Heart right ventricle (tissue), 16 donors: ENCODE data around the gene PCBP3. TPM values are rescaled to one million over a fixed set of nuclear protein-coding genes. Genes with fewer than 3 reads are reported as not detected.

ENCODE experiments used
- ATAC-seq, 8 donors: fragments of 200-7000 bp; cut with Tn5 transposase; one replicate each; pipeline ENCODE4 v1.9.1; 2020; ENCODE audit warnings: mild to moderate bottlenecking in 8 of 8, moderate library complexity in 8 of 8, moderate number of reproducible peaks in 1 of 8
- DNase-seq, 2 donors: peaks; one replicate each; pipeline ENCODE4 v3.0.0-alpha.2; 2020
- H3K27ac ChIP-seq, 10 donors: fragments of 200-600 bp; sonication (generic) in 2 of 10; one replicate each; pipeline versions ENCODE4 v1.5.0 to v1.8.0; 2020 to 2022; ENCODE audit warnings: mild to moderate bottlenecking in 3 of 10
- H3K27me3 ChIP-seq, 7 donors: fragments of 200-600 bp; one replicate each; pipeline ENCODE4 v1.8.0; 2021 to 2022; ENCODE audit warnings: mild to moderate bottlenecking in 2 of 7
- H3K36me3 ChIP-seq, 9 donors: fragments of 200-600 bp; sonication (generic) in 1 of 9; one replicate each; pipeline versions ENCODE4 v1.5.0 to v1.8.0; 2020 to 2022; ENCODE audit warnings: mild to moderate bottlenecking in 2 of 9
- H3K4me1 ChIP-seq, 9 donors: fragments of 200-600 bp; sonication (generic) in 1 of 9; one replicate each; pipeline versions ENCODE4 v1.5.0 to v1.8.0; 2020 to 2022; ENCODE audit warnings: mild to moderate bottlenecking in 4 of 9
- H3K4me3 ChIP-seq, 10 donors: fragments of 200-600 bp; sonication (generic) in 2 of 10; one replicate each; pipeline versions ENCODE4 v1.5.0 to v1.8.0; 2020 to 2022; ENCODE audit warnings: mild to moderate bottlenecking in 7 of 10, moderate library complexity in 2 of 10
- H3K9me3 ChIP-seq, 11 donors: fragments of 200-600 bp in 10 of 11; sonication (generic) in 2 of 11; one replicate each; pipeline versions ENCODE4 v1.5.0 to v1.8.0; 2013 to 2022; ENCODE audit warnings: mild to moderate bottlenecking in 2 of 11, control low read depth in 1 of 11, moderate library complexity in 1 of 11
- WGBS, 2 donors: extraction: QIAGEN DNeasy Blood & Tissue Kit; methylation state at CpG; one replicate each; pipeline ENCODE4 v1.1.7; 2013; ENCODE audit warnings: inconsistent platforms in 1 of 2; 5-methylcytosine and 5-hydroxymethylcytosine counted together
- intact Hi-C, 10 donors: fragments of 100-400 bp; cut with DNase I; formaldehyde crosslinking; loops; one replicate each; pipeline versions ENCODE4 v1.11.1 to v1.14.2; 2022
- polyA plus RNA-seq, 2 donors: library from polyadenylated mRNA; stranded (reverse); fragments of 200-250 nt; gene quantifications; one replicate each; pipeline ENCODE4 v1.2.3, GENCODE V29; 2013
- total RNA-seq, 10 donors: library from RNA; stranded (reverse); fragmentation: NEBNext Ultra II Directional in 3 of 10; extraction: Animal tissue kit (Norgen Biotek cat#: 25700) in 3 of 10; gene quantifications; one replicate each; pipeline versions ENCODE4 v1.2.1 to v1.2.4, GENCODE V29; 2021 to 2023
- TF ChIP-seq, protein P1 (sequence below), 9 donors: fragments of 200-600 bp; sonication (generic) in 2 of 9; IDR thresholded peaks; one replicate each; pipeline versions ENCODE4 v1.5.0 to v1.8.0; 2021 to 2022; ENCODE audit warnings: antibody characterized with exemption in 9 of 9, mild to moderate bottlenecking in 5 of 9, moderate library complexity in 1 of 9
- donor health status: Arrhythmogenic right ventricular cardiomyopathy.
- donor health status: ischemic (EF 13 %, LVEDD 7.1; RV severe dilation, severe dysfunction).
- donor health status: healthy with polysubstance abuse.
- donor health status: DM: no; HTN: yes; CAD: no.
- donor health status: DM: no; HTN: no; CAD: no.
- donor health status: ischemic (EF 25% LVEDD 6.9; RV normal size, moderate dysfunction).
- donor health status: ischemic (EF 25% LVEDD 5.7; RV mildly dilated, moderate dysfunction).
- donor health status: healthy.
- donor health status: DM: yes; HTN: yes; CAD: no.
- donor health status: Ischemic cardiomyopathy.
- donor health status: ischemic (EF 35%, LVEDD 5.7; RV mildly dilated, moderate dysfunction).
- donor health status: nonischemic (EF 11% LVEDD 7.7; RV severe dilation, severe dysfunction).
- donor health status: DM: yes; HTN: yes; CAD: no.
- donor health status: PGD.
- donor health status: ischemic (EF 29% LVEDD 5.4; RV normal size, mild dysfunction).
- donor health status: nonischemic (EF 23%, LVEDD 6.1; RV moderate dilation, normal function).

The PCBP3 gene
- total and polyA plus RNA-seq, 12 donors: 0.25 to 11.3 (median 1.2) TPM

DNA sequence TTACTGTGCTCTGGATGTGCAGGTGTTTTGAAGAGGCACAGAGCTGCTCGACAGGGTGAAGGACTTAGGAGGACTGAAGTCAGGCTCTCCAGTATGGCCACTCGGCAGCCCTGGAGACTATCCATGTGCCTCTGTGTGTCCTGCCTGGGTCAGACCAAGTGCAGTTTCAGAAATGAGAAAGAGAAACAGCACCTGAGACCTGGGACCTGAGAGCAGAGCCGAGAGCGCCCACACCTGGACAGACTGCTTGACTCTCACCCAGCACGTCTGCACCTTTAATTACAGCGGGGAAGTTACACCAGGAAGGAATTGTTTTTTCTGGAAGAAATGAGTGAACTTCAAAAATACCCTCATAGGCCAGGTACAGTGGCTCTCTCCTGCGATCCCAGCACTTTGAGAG is 278.4 kb downstream of the PCBP3 start:
- ATAC-seq (no peak), DNase-seq (no peak)
- WGBS, 2 donors: 65 to 78% methylated on average over 7 of the region's 7 CpGs
- peaks cover 0 to 8% (median 0%) of the 10 kb centered on the region in 7 donors for H3K27me3 ChIP-seq
- no peaks in the 10 kb centered on the region for H3K36me3 ChIP-seq
- TF ChIP-seq, protein P1, sequence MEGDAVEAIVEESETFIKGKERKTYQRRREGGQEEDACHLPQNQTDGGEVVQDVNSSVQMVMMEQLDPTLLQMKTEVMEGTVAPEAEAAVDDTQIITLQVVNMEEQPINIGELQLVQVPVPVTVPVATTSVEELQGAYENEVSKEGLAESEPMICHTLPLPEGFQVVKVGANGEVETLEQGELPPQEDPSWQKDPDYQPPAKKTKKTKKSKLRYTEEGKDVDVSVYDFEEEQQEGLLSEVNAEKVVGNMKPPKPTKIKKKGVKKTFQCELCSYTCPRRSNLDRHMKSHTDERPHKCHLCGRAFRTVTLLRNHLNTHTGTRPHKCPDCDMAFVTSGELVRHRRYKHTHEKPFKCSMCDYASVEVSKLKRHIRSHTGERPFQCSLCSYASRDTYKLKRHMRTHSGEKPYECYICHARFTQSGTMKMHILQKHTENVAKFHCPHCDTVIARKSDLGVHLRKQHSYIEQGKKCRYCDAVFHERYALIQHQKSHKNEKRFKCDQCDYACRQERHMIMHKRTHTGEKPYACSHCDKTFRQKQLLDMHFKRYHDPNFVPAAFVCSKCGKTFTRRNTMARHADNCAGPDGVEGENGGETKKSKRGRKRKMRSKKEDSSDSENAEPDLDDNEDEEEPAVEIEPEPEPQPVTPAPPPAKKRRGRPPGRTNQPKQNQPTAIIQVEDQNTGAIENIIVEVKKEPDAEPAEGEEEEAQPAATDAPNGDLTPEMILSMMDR (IDR thresholded peaks at IDR 0.05): no peak
- H3K4me3 ChIP-seq: no peak overlapping the region
- peaks cover 0 to 9% (median 0%) of the 10 kb centered on the region in 9 donors for H3K4me1 ChIP-seq
- H3K9me3 ChIP-seq: no peaks in the 10 kb centered on the region
- H3K27ac ChIP-seq: no peak overlapping the region
- intact Hi-C loops: loop anchor here in 7 of 10 donors (2.0 to 10.0 kb wide), 6 partner anchors 35 to 367 kb away; no protein-coding TSS in a partner anchor

DNA sequence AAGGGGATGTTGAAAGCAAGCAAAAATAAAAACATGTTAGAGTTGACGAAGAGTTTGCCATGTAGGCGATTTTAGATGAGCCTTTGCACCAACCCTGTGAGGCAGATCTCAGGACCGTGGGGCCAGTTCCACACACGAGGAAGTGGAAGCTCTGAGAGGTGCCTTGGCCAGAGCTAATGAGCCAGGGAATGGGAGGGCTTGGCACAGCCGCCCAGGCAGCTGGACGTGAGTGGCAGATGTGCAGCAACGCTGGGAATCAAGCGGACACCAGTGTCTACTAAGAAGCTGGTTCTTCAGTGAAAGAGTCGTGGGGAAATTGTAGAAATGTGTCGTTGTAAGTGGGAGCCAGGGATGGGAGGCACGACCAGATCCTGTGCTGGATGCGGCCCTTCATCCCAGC is 279.1 kb downstream of the PCBP3 start:
- Histone ChIP-seq H3K27me3 (peaks cover 0 to 8% (median 0%) of the 10 kb centered on the region in 7 donors), H3K4me1 (peaks cover 0 to 9% (median 0%) of the 10 kb centered on the region in 9 donors), H3K36me3 (no peaks in the 10 kb centered on the region), H3K9me3 (no peaks in the 10 kb centered on the region), H3K27ac (no peak overlapping the region), H3K4me3 (no peak overlapping the region)
- ATAC-seq (peak in 3 of 8 donors; percentile 21 to 53 (median 47)), DNase-seq (no peak)
- 80 to 81% methylated on average over 12 of the region's 12 CpGs for WGBS, 2 donors
- TF ChIP-seq, protein P1 (IDR thresholded peaks at IDR 0.05): no peak
- intact Hi-C loops: loop anchor here in 7 of 10 donors (2.0 to 10.0 kb wide), 6 partner anchors 35 to 368 kb away; no protein-coding TSS in a partner anchor

DNA sequence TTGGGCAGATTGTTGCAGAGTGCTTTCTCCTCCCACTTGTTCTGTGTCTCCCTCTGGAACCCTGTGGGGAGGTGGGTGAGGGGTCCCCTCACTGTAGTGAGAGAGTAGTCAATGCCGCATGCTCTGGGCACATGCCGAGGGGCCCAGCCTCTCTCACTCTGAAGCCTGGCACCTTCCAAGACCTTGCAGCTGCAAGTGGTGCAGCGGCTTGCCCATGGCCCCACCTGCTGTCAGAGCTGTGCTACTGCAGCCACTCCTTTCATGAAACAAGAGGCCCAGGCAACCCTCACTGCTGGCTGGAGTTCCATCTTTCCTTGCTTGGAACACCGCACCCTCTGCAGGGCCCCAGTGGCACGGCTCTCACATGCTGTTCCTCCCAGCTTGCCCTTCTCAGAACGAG is 279.6 kb downstream of the PCBP3 start:
- peaks cover 0 to 8% (median 0%) of the 10 kb centered on the region in 7 donors for H3K27me3 ChIP-seq
- intact Hi-C loops: loop anchor here in 7 of 10 donors (2.0 to 10.0 kb wide), 6 partner anchors 36 to 368 kb away; no protein-coding TSS in a partner anchor
- WGBS, 2 donors: 16% methylated on average over 6 of the region's 6 CpGs
- no peaks in the 10 kb centered on the region for H3K36me3 ChIP-seq
- peaks cover 0 to 9% (median 0%) of the 10 kb centered on the region in 9 donors for H3K4me1 ChIP-seq
- H3K4me3 ChIP-seq: no peak overlapping the region
- peak; percentile 68 to 74 for DNase-seq
- ATAC-seq: peak; percentile 88 to 93 (median 90)
- TF ChIP-seq, protein P1 (IDR thresholded peaks at IDR 0.05): peak; percentile 85 to 93 (median 89)
- no peaks in the 10 kb centered on the region for H3K9me3 ChIP-seq
- H3K27ac ChIP-seq: no peak overlapping the region

DNA sequence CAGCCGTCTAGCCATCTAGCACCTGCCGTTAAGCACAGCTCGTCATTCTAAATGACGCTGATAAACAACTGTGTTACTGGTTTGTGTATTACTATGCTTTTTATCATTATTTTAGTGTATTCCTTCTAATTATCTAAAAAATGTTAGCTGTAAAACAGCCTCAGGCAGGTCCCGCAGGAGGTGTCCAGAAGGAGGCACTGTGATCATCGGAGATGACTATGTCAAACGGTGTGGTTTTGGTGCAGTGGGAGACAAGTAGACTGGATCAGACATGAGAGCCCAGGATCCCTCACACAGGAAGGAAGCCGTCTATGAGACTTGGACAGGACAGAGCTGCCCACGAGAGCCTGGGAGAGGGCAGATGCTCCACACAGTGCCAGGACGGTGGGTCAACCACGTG is 282.8 kb downstream of the PCBP3 start:
- Histone ChIP-seq H3K4me1 (peaks cover 0 to 9% (median 0%) of the 10 kb centered on the region in 9 donors), H3K9me3 (no peaks in the 10 kb centered on the region), H3K27me3 (peaks cover 0 to 5% (median 0%) of the 10 kb centered on the region in 7 donors), H3K36me3 (no peaks in the 10 kb centered on the region), H3K4me3 (no peak overlapping the region), H3K27ac (no peak overlapping the region)
- WGBS, 2 donors: 62 to 63% methylated on average over 11 of the region's 11 CpGs
- no peak for ATAC-seq
- DNase-seq: no peak
- TF ChIP-seq, protein P1 (IDR thresholded peaks at IDR 0.05): peak in 2 of 9 donors; percentile 16 to 23
- intact Hi-C loops: loop anchor here in 4 of 10 donors (10.0 kb wide), 2 partner anchors 101 to 371 kb away; no protein-coding TSS in a partner anchor
